Osteoblast (primary cell): ENCODE measurements around the gene VKORC1L1. TPM values are rescaled to one million over a fixed set of nuclear protein-coding genes. Genes with fewer than 3 reads are reported as not detected.

Experiments used
- DNase-seq: peaks from one replicate; pipeline ENCODE4 v3.0.0; 2011; ENCODE audit warnings: low spot score, mixed read lengths; ENCODE audit not compliant: insufficient read length; ENCODE audit errors: missing footprints
- H2AFZ ChIP-seq: 2 replicates; pipeline ENCODE4 v1.6.0; 2011; ENCODE audit warnings: mild to moderate bottlenecking, low read length
- H3K27ac ChIP-seq: 2 replicates; pipeline ENCODE4 v1.5.1; 2011; ENCODE audit warnings: mild to moderate bottlenecking, low read depth, low read length, moderate library complexity
- H3K27me3 ChIP-seq: 2 replicates; pipeline ENCODE4 v1.6.0; 2012; ENCODE audit warnings: mild to moderate bottlenecking, control low read depth, inconsistent platforms, low read length, moderate library complexity; ENCODE audit not compliant: insufficient read depth
- H3K36me3 ChIP-seq: 2 replicates; pipeline ENCODE4 v1.5.1; 2011; ENCODE audit warnings: mild to moderate bottlenecking, low read length, control low read depth, moderate library complexity; ENCODE audit not compliant: insufficient read depth
- H3K4me1 ChIP-seq: 2 replicates; pipeline ENCODE4 v1.5.1; 2011; ENCODE audit warnings: mild to moderate bottlenecking, low read length, control low read depth, moderate library complexity; ENCODE audit not compliant: insufficient read depth
- H3K4me2 ChIP-seq: 2 replicates; pipeline ENCODE4 v1.6.0; 2011; ENCODE audit warnings: mild to moderate bottlenecking, low read length; ENCODE audit not compliant: insufficient read depth
- H3K4me3 ChIP-seq: fragments of 200-600 bp; sonication (generic); 3 replicates; pipeline ENCODE4 v1.5.1; 2012; ENCODE audit warnings: mild to moderate bottlenecking, low read length, inconsistent platforms; ENCODE audit not compliant: insufficient read depth
- H3K79me2 ChIP-seq: 2 replicates; pipeline ENCODE4 v1.6.0; 2012; ENCODE audit warnings: mild to moderate bottlenecking, low read length, control low read depth, inconsistent platforms; ENCODE audit not compliant: insufficient read depth
- H3K9me3 ChIP-seq: 2 replicates; pipeline ENCODE4 v1.5.1; 2011; ENCODE audit warnings: low read depth, low read length, control low read depth
- H4K20me1 ChIP-seq: 2 replicates; pipeline ENCODE4 v1.6.0; 2012; ENCODE audit warnings: mild to moderate bottlenecking, low read length, control low read depth; ENCODE audit not compliant: insufficient read depth
- total RNA-seq: library from RNA; depleted of rRNA; stranded (reverse); fragments of >200 nt; gene quantifications from 2 replicates; pipeline ENCODE4 v1.2.3, GENCODE V29; 2012
- TF ChIP-seq, protein P1 (sequence below): IDR thresholded peaks from 2 replicates; pipeline ENCODE4 v1.5.1; 2011; ENCODE audit warnings: mild to moderate bottlenecking, low read depth, low read length, moderate library complexity; ENCODE audit errors: extremely low read depth

VKORC1L1 gene
- total RNA-seq, 1 donor: 18.5 TPM

DNA sequence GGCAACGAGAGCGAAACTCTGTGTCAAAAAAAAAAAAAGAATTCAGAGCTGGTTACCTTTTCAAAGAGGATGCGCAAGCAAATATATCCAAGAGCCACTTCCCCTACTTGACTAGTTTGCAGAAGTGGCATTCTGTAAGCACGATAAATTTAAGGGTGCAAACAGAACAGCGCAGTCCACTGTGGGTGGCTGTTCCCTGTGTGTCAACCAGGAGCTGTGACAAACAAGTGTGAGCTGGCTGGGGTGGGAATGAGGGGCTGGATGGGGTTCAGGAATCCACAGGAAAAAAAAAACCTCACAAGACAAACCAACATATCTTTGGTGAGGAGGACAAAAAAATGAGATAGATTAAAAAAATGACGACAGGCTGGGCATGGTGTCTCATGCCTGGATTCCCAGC lies 93.3 kb downstream of the VKORC1L1 start:
- Histone ChIP-seq H3K36me3 (peaks cover 31% of the 10 kb centered on the region), H3K27ac (no peak overlapping the region), H3K79me2 (no peaks in the 10 kb centered on the region), H3K9me3 (no peaks in the 10 kb centered on the region), H3K4me2 (no peak overlapping the region), H3K4me1 (no peaks in the 10 kb centered on the region), H4K20me1 (no peaks in the 10 kb centered on the region), H3K4me3 (no peak overlapping the region), H3K27me3 (no peaks in the 10 kb centered on the region), H2AFZ (no peak overlapping the region)
- TF ChIP-seq, protein P1, sequence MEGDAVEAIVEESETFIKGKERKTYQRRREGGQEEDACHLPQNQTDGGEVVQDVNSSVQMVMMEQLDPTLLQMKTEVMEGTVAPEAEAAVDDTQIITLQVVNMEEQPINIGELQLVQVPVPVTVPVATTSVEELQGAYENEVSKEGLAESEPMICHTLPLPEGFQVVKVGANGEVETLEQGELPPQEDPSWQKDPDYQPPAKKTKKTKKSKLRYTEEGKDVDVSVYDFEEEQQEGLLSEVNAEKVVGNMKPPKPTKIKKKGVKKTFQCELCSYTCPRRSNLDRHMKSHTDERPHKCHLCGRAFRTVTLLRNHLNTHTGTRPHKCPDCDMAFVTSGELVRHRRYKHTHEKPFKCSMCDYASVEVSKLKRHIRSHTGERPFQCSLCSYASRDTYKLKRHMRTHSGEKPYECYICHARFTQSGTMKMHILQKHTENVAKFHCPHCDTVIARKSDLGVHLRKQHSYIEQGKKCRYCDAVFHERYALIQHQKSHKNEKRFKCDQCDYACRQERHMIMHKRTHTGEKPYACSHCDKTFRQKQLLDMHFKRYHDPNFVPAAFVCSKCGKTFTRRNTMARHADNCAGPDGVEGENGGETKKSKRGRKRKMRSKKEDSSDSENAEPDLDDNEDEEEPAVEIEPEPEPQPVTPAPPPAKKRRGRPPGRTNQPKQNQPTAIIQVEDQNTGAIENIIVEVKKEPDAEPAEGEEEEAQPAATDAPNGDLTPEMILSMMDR: no peak
- DNase-seq: no peak

DNA sequence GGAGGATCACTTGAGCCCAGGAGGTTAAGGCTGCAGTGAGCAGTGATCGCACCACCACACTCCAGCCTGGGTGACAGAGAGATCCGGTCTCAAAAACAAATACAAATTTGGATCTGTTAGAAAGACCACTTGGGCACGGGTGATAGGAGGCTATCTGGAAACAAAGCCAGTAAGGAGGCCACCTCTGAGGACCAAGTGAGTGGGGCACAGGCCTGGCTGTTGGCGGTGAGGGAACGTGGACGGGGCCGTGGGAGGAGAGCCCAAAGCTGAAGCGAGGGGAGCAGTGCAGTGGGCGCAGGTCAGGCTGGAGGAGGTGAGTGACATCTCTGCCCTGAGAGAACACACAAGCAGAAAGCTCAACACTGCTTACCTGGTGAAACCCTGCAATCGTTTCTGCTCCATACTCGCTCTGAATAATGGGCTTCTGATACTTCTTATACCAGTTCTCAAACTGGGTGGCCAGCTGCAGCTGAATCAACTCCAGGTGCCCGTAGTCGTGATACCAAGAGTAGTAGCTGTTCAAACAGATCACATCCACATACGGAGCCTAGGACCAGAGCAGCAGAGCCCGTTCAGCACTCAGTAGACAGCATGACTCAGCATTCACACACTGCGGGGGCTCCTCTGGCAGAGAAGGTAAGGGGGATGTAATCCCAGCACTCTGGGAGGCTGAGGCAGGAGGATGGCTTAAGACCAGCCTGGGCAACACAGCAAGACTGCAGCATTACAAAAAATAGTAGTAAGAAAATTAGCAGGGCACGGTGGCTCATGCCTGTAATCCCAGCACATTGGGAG lies 94.7 kb downstream of the VKORC1L1 start:
- TF ChIP-seq, protein P1: no peak
- H2AFZ ChIP-seq: no peak overlapping the region
- H3K4me1 ChIP-seq: no peaks in the 10 kb centered on the region
- no peaks in the 10 kb centered on the region for H3K9me3 ChIP-seq
- no peak overlapping the region for H3K4me2 ChIP-seq
- H3K4me3 ChIP-seq: no peak overlapping the region
- H4K20me1 ChIP-seq: no peaks in the 10 kb centered on the region
- peaks cover 24% of the 10 kb centered on the region for H3K36me3 ChIP-seq
- peak; percentile 43 for DNase-seq
- no peak overlapping the region for H3K27ac ChIP-seq
- no peaks in the 10 kb centered on the region for H3K27me3 ChIP-seq
- H3K79me2 ChIP-seq: no peaks in the 10 kb centered on the region

DNA sequence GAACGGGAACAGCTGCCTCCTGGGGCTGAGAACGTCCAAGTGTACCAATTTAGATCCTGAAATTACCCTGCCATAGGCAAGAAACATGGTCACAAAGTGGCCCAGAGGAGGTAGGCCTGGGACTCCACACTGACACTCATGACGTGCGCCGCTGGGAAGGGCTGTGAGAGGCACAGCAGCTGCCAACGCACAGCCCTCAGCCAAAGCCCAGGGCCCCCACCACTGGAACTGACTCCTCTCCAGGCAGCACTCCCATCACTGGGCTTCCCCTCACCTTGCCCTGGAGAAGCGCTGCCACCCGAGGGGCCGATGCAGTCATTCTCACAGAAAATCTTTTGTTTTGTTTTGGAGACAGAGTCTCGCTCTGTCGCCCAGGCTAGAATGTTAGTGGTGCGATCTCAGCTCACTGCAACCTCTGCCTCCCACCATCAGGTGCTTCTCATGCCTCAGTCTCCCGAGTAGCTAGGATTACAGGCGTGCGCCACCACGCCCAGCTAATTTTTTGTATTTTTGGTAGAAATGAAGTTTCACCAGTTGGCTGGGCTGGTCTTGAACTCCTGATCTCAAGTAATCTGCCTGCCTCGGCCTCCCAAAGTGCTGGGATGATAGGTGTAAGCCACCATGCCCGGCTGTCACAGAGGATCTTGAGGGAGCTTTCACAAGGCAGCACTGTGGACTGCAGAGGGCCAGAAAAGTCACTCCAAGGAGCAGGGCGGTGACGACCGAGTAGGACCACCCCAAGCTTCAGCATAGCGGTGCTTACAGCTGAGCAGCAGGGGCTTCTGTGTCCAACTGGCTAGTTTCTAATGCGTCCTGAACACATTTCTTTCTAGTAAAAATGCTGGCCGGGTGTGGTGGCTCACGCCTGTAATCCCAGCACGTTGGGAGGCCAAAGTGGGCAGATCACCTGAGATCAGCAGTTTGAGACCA lies 95.6 kb downstream of the VKORC1L1 start:
- Histone ChIP-seq H4K20me1 (no peaks in the 10 kb centered on the region), H3K4me3 (no peak overlapping the region), H3K36me3 (peaks cover 29% of the 10 kb centered on the region), H3K27me3 (no peaks in the 10 kb centered on the region), H2AFZ (no peak overlapping the region), H3K9me3 (no peaks in the 10 kb centered on the region), H3K79me2 (no peaks in the 10 kb centered on the region), H3K27ac (no peak overlapping the region), H3K4me2 (no peak overlapping the region), H3K4me1 (no peaks in the 10 kb centered on the region)
- TF ChIP-seq, protein P1: no peak
- peak; percentile 13 for DNase-seq

DNA sequence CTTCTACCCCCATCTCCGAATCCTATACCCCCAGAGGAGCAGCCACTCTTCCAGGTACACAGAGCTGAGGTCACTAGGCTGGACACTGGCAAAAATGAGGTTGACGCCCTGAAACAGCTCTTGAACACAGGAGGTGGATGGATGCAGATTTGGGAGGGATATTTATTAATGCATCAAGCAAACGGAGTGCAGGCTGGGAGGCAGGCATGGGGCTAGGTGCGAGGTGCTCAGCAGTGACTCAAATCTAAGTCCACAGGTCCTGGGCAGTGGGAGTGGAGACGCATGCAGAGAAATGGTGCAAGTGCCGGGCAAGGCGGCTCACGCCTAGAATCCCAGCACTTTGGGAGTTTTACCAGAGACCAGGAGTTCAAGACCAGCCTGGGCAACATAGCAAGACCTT lies 98.1 kb downstream of the VKORC1L1 start:
- Histone ChIP-seq H3K4me1 (no peaks in the 10 kb centered on the region), H3K36me3 (peaks cover 28% of the 10 kb centered on the region), H3K27me3 (no peaks in the 10 kb centered on the region), H4K20me1 (no peaks in the 10 kb centered on the region), H2AFZ (no peak overlapping the region), H3K4me3 (no peak overlapping the region), H3K79me2 (no peaks in the 10 kb centered on the region), H3K9me3 (no peaks in the 10 kb centered on the region), H3K4me2 (no peak overlapping the region), H3K27ac (no peak overlapping the region)
- TF ChIP-seq, protein P1: no peak
- DNase-seq: peak; percentile 14
